22Rv1 (cell line): ENCODE data around the gene DHX36.

Source experiments
- ZFX ChIP-seq: fragments of 450-650 bp; IDR thresholded peaks from 2 replicates; pipeline ENCODE4 v1.6.1; 2017; ENCODE audit warnings: antibody characterized with exemption, borderline replicate concordance
- TF ChIP-seq, protein P1 (sequence below): fragments of 450-650 bp; IDR thresholded peaks from 2 replicates; pipeline ENCODE4 v1.5.1; 2017; ENCODE audit warnings: mild to moderate bottlenecking

DNA sequence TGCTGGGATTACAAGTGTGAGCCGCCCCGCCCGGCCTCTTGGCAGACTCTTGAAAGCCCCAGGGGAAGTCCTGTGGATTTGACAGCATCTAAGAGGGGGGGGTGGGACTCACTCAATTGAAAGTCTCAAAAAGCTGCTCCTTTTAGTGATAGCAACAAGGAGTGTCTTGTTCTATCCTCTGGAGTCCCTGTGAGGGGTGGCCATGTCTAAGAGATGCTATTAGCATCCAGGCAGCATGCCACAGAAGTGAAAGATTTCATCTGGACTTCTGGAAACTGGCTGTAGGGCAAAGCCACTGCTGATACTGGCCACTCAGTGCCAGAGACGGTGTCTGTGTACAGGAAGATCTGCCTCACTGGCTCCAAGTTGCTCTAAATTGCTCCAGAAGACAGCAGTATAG, 74.0 kb downstream of the DHX36 start:
- TF ChIP-seq, protein P1, sequence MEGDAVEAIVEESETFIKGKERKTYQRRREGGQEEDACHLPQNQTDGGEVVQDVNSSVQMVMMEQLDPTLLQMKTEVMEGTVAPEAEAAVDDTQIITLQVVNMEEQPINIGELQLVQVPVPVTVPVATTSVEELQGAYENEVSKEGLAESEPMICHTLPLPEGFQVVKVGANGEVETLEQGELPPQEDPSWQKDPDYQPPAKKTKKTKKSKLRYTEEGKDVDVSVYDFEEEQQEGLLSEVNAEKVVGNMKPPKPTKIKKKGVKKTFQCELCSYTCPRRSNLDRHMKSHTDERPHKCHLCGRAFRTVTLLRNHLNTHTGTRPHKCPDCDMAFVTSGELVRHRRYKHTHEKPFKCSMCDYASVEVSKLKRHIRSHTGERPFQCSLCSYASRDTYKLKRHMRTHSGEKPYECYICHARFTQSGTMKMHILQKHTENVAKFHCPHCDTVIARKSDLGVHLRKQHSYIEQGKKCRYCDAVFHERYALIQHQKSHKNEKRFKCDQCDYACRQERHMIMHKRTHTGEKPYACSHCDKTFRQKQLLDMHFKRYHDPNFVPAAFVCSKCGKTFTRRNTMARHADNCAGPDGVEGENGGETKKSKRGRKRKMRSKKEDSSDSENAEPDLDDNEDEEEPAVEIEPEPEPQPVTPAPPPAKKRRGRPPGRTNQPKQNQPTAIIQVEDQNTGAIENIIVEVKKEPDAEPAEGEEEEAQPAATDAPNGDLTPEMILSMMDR: no peak
- TF ChIP-seq ZFX: no peak
